Astrocyte of the spinal cord (primary cell): ENCODE measurements around the gene DNAH10.
A peak's percentile ranks its signal among the peaks of the same experiment; 100 is the strongest.

ENCODE experiments used
- DNase-seq: peaks from one replicate; pipeline ENCODE4 v3.0.0; 2011; ENCODE audit warnings: low read depth, low spot score
- H3K4me3 ChIP-seq: 2 replicates; pipeline ENCODE4 v1.5.1; 2011; ENCODE audit warnings: low read depth, mild to moderate bottlenecking, low read length, moderate library complexity
- in situ Hi-C: cut with HindIII; loops from 2 replicates; pipeline ENCODE4 v1.10.0; 2017; ENCODE audit warnings: low sequenced_read_pairs
- TF ChIP-seq, protein P1 (sequence below): IDR thresholded peaks from 2 replicates; pipeline ENCODE4 v1.5.1; 2012; ENCODE audit warnings: low read depth, mild to moderate bottlenecking, low read length, inconsistent platforms

The DNAH10 gene

DNA sequence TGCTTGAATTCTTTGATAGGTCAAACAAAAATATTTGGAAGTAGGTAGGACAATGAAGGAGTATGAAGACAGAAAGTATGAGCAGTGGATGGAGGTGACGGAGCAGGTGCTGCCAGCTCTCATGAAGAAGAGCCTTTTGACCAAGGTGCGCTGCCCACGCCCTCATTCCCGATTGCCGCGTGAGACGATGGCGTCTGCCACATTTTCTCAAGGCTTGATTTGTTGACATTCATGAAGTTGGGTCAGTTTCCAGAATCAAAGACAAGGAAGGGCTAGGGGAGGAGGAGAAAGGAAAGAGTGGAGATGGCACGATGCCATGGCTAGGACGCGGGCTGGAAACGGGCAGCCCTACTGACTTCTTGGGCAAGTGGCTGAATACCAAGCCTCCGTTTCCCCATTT lies 37.1 kb downstream of the DNAH10 start:
- DNase-seq = no peak
- H3K4me3 ChIP-seq = no peak overlapping the region
- in situ Hi-C loops = no loop called here
- TF ChIP-seq, protein P1, sequence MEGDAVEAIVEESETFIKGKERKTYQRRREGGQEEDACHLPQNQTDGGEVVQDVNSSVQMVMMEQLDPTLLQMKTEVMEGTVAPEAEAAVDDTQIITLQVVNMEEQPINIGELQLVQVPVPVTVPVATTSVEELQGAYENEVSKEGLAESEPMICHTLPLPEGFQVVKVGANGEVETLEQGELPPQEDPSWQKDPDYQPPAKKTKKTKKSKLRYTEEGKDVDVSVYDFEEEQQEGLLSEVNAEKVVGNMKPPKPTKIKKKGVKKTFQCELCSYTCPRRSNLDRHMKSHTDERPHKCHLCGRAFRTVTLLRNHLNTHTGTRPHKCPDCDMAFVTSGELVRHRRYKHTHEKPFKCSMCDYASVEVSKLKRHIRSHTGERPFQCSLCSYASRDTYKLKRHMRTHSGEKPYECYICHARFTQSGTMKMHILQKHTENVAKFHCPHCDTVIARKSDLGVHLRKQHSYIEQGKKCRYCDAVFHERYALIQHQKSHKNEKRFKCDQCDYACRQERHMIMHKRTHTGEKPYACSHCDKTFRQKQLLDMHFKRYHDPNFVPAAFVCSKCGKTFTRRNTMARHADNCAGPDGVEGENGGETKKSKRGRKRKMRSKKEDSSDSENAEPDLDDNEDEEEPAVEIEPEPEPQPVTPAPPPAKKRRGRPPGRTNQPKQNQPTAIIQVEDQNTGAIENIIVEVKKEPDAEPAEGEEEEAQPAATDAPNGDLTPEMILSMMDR = no peak

DNA sequence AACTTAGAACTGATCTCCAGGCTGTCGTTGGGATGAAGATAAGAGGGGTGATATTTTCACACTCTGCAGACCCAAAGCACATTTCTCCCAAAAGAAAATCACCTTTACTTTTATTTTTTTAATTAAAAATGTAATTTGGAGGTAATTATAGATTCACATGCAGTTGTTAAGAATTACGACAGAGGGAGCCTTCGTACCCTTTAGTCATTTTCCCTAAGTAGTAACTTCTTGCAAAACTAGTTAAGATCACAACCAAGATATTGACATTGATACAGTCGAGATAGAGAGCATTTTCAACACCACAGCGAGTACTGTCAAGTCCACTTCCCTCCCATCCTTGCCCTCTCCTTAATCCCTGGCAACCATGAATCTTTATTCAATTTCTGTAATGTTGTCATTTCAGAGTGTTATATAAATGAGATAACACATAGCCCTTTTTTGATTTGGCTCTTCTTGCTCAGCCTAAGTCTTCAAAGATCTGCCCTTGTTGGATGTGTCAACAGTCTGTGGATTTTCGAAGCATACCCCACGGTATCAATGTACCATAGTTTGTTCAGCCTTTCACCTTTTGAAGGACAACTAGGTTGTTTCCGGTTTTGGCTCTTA lies 39.6 kb downstream of the DNAH10 start:
- H3K4me3 ChIP-seq = no peak overlapping the region
- TF ChIP-seq, protein P1 = peak; percentile 37
- in situ Hi-C loops = no loop called here
- peak; percentile 24 for DNase-seq

DNA sequence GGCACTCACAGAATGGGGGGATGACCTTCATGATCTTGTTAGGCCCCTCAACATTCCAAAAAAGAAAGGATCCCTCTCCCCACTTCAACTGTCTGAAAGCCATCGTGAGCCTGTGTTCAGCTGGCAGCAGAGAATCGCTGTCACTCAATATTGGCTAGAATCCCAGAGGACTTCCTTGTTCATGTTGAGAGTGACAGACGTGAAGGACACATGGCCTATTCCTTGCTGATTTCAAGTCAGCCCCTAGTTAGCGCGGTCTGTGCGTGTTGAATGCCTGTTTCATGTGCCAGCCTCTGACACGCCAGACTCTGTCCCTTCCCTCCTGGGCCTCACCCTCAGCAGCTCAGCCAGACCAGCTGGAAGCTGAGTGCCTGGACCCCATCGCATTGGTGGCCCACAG lies 43.1 kb downstream of the DNAH10 start:
- TF ChIP-seq, protein P1 = no peak

DNA sequence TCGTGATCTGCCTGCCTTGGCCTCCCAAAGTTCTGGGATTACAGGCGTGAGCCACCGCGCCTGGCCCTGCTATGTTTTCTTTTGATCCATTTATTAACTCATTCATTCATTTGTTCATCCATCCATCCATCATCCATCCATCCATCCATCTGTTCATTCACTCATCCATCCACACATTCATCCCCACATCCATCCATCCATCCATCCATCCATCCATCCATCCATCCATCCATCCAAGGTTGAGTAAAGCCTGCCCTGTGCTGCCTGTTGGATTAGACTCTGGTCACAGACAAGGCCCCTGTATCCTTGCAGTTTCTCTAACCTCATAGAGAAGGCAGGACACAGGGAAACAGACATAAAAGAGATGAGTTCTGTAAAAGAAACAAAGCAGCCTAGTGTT lies 44.9 kb downstream of the DNAH10 start:
- TF ChIP-seq, protein P1 = no peak
- H3K4me3 ChIP-seq = no peak overlapping the region
- no peak for DNase-seq
- in situ Hi-C loops = no loop called here

More for the DNA sequence above, 43.1 kb downstream of the DNAH10 start:
- in situ Hi-C loops = no loop called here
- DNase-seq = no peak
- H3K4me3 ChIP-seq = no peak overlapping the region

DNA sequence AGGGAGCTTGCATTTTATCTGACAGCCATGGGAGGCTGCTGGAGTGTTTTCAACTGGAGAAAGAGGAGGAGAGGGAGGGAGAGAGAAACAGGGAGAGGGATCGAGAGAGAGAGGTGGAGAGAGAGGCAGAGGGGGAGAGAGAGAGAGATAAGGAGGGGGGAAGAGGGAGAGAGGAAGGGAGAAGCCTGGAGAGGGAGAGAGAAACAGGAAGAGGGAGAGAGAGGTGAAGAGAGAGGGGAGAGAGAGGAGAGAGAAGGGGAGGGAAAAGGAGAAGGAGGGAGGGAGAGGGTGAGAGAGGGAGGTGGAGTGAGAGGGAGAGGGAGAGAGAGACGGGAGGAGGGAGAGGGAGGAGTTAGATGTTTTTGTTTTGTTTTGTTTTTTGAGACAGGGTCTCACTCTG lies 45.6 kb downstream of the DNAH10 start:
- no peak overlapping the region for H3K4me3 ChIP-seq
- no peak for DNase-seq
- TF ChIP-seq, protein P1 = no peak
- in situ Hi-C loops = no loop called here

DNA sequence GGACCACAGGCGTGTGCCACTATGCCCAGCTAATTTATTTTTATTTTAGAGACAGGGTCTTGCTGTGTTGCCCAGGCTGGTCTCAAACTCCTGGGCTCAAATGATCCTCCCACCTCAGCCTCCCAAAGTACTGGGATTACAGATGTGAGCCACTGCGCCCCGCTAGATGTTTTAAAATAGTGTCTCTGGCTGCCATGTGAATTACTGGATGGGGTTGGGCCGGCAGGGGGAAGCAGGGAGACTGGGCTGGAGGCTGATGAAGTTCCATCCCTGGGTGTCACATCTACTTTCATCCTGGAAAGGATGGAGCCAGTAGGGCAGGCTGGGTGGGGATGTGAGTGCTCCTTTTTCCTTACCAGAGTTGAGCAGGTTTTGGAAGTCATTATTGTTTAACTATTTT lies 46.1 kb downstream of the DNAH10 start:
- in situ Hi-C loops = no loop called here
- H3K4me3 ChIP-seq = no peak overlapping the region
- TF ChIP-seq, protein P1 = no peak
- no peak for DNase-seq
